Measurements from ENCODE around the gene GFI1B. TPM values are rescaled to one million over a fixed set of nuclear protein-coding genes. Genes with fewer than 3 reads are reported as not detected.
A peak's percentile ranks its signal among the peaks of the same experiment; 100 is the strongest.

GFI1B gene
- total RNA-seq, 1 experiment from 2014 or later = 0.79 TPM

DNA sequence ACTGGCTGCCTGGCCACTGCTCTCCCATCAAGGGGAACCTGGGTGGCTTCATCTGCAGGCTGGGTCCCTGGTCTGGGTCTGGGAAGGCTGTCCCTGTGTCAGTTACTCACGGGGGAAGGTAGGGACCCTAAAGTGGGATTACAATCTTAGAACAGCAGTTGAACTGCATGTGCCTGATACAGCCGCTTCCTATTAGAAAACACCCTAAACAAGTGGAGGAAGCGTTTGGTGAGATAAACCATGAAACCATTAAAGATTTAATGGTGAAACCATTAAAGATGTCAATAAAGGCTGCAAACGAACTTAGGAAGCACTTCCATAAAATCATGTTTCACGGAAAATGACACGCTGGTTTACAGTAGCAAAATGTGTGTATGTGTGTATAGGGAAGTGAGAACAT, 2.5 kb upstream of the GFI1B start:
- no TSS peak for BruUV-seq (replicated peaks)
- Histone ChIP-seq H3K27me3 (replicated peaks; ENCODE audit: control insufficient read depth, insufficient read depth, low read length) (no peaks in the 10 kb centered on the region), H3K36me3 (ENCODE audit: control insufficient read depth, insufficient read depth, low read length) (no peaks in the 10 kb centered on the region), H3K4me3 (ENCODE audit: low read depth, low read length) (no peak overlapping the region), H3K9me3 (no peaks in the 10 kb centered on the region), H3K4me1 (peaks cover 21% of the 10 kb centered on the region)
- Mint-ChIP-seq H3K9me3 (ENCODE audit: unreplicated experiment) (no peaks in the 10 kb centered on the region), H3K27me3 (ENCODE audit: insufficient read depth, unreplicated experiment) (peaks cover 6% of the 10 kb centered on the region), H3K4me1 (ENCODE audit: low read depth, unreplicated experiment) (peaks cover 7% of the 10 kb centered on the region), H3K36me3 (ENCODE audit: insufficient read depth, unreplicated experiment) (no peaks in the 10 kb centered on the region), H3K4me3 (ENCODE audit: unreplicated experiment) (no peak overlapping the region), H3K27ac (ENCODE audit: unreplicated experiment) (no peak overlapping the region)
- no peak for DNase-seq
- intact Hi-C loops (cut with micrococcal nuclease; ENCODE audit: unreplicated experiment) = no loop called here
- POLR2A ChIA-PET = no interaction called here
- TF ChIP-seq, protein P1, sequence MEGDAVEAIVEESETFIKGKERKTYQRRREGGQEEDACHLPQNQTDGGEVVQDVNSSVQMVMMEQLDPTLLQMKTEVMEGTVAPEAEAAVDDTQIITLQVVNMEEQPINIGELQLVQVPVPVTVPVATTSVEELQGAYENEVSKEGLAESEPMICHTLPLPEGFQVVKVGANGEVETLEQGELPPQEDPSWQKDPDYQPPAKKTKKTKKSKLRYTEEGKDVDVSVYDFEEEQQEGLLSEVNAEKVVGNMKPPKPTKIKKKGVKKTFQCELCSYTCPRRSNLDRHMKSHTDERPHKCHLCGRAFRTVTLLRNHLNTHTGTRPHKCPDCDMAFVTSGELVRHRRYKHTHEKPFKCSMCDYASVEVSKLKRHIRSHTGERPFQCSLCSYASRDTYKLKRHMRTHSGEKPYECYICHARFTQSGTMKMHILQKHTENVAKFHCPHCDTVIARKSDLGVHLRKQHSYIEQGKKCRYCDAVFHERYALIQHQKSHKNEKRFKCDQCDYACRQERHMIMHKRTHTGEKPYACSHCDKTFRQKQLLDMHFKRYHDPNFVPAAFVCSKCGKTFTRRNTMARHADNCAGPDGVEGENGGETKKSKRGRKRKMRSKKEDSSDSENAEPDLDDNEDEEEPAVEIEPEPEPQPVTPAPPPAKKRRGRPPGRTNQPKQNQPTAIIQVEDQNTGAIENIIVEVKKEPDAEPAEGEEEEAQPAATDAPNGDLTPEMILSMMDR (IDR thresholded peaks at IDR 0.05; ENCODE audit: insufficient read depth in 1 of 2, low read depth in 1 of 2, low read length in 1 of 2, severe bottlenecking in 1 of 2, unreplicated experiment in 1 of 2) = no peak
- CTCF ChIA-PET = no interaction called here

DNA sequence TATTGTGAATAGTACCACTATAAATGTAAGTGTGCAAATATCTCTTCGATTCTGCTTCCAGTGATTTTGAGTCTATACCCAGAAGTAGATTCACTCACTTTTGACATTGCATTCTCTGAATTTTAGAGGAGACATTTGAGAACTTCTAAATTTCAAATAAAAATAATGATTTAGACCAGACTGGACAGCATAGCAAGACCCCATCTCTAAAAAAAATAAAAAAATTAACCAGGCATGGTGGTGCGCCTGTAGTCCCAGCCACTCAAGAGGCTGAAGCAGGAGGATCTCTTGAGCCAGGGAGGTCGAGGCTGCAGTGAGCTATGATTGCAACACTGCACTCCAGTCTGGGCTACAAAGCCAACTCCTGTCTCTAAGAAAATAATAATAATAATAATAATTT, 1.9 kb upstream of the GFI1B start:
- ChIA-PET CTCF (no interaction called here), POLR2A (interaction anchor here (1.2 kb wide), 1 partner anchor 45 kb away, joined by 4 read pairs; no protein-coding TSS in a partner anchor)
- Mint-ChIP-seq H3K27me3 (ENCODE audit: insufficient read depth, unreplicated experiment) (peaks cover 6% of the 10 kb centered on the region), H3K36me3 (ENCODE audit: insufficient read depth, unreplicated experiment) (no peaks in the 10 kb centered on the region), H3K4me3 (ENCODE audit: unreplicated experiment) (no peak overlapping the region), H3K27ac (ENCODE audit: unreplicated experiment) (no peak overlapping the region), H3K4me1 (ENCODE audit: low read depth, unreplicated experiment) (peaks cover 7% of the 10 kb centered on the region), H3K9me3 (ENCODE audit: unreplicated experiment) (no peaks in the 10 kb centered on the region)
- H3K4me1 ChIP-seq = peaks cover 17% of the 10 kb centered on the region
- TF ChIP-seq, protein P1 (IDR thresholded peaks at IDR 0.05; ENCODE audit: insufficient read depth in 1 of 2, low read depth in 1 of 2, low read length in 1 of 2, severe bottlenecking in 1 of 2, unreplicated experiment in 1 of 2) = no peak
- no TSS peak for BruUV-seq (replicated peaks)
- H3K27me3 ChIP-seq (replicated peaks; ENCODE audit: control insufficient read depth, insufficient read depth, low read length) = no peaks in the 10 kb centered on the region
- intact Hi-C loops (cut with micrococcal nuclease; ENCODE audit: unreplicated experiment) = no loop called here
- no peak for DNase-seq
- H3K9me3 ChIP-seq = no peaks in the 10 kb centered on the region
- H3K4me3 ChIP-seq (ENCODE audit: low read depth, low read length) = no peak overlapping the region
- no peaks in the 10 kb centered on the region for H3K36me3 ChIP-seq (ENCODE audit: control insufficient read depth, insufficient read depth, low read length)

DNA sequence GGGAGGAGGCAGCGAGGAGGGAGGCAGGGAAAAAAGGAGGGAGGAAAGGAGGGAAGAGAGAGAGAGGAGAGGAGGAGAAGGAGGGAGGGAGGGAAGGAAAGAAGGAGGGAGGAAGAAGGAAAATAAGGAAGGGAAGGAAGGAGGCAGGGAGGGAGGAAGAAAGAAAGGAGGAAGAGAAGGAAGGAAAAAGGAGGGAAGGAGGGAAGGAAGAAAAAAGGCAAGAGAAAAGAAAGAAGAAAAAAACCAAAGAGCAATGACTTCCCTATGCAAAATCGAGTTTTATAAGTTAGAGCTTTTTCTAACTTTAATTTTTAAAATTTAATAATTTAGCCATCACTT, 413 bp upstream of the GFI1B start:
- POLR2A ChIA-PET = no interaction called here
- Histone ChIP-seq H3K4me3 (ENCODE audit: low read depth, low read length) (no peak overlapping the region), H3K27me3 (replicated peaks; ENCODE audit: control insufficient read depth, insufficient read depth, low read length) (no peaks in the 10 kb centered on the region), H3K4me1 (peaks cover 23% of the 10 kb centered on the region), H3K9me3 (no peaks in the 10 kb centered on the region), H3K36me3 (ENCODE audit: control insufficient read depth, insufficient read depth, low read length) (no peaks in the 10 kb centered on the region)
- Mint-ChIP-seq H3K4me3 (ENCODE audit: unreplicated experiment) (peak overlapping the region; percentile 30), H3K36me3 (ENCODE audit: insufficient read depth, unreplicated experiment) (no peaks in the 10 kb centered on the region), H3K4me1 (ENCODE audit: low read depth, unreplicated experiment) (peaks cover 14% of the 10 kb centered on the region), H3K27me3 (ENCODE audit: insufficient read depth, unreplicated experiment) (peaks cover 3% of the 10 kb centered on the region), H3K27ac (ENCODE audit: unreplicated experiment) (peak overlapping the region; percentile 58), H3K9me3 (ENCODE audit: unreplicated experiment) (no peaks in the 10 kb centered on the region)
- TF ChIP-seq, protein P1 (IDR thresholded peaks at IDR 0.05; ENCODE audit: insufficient read depth in 1 of 2, low read depth in 1 of 2, low read length in 1 of 2, severe bottlenecking in 1 of 2, unreplicated experiment in 1 of 2) = no peak
- intact Hi-C loops (cut with micrococcal nuclease; ENCODE audit: unreplicated experiment) = no loop called here
- DNase-seq = no peak
- CTCF ChIA-PET = interaction anchor here (0.6 to 1.9 kb wide), 3 partner anchors 44 to 166 kb away, joined by 4 to 7 read pairs (median 6); partner anchors contain the start of gene GTF3C5
- BruUV-seq (replicated peaks) = no TSS peak
